ENCODE measurements around the gene CLASP1. TPM values are rescaled to one million over a fixed set of nuclear protein-coding genes. Genes with fewer than 3 reads are reported as not detected.

The CLASP1 gene
- total and polyA plus RNA-seq, 2 of the 8 experiments (the other 6 are each of a cell fraction or from before 2014, with no cell fraction given) = 7.3 to 53.9 TPM

DNA sequence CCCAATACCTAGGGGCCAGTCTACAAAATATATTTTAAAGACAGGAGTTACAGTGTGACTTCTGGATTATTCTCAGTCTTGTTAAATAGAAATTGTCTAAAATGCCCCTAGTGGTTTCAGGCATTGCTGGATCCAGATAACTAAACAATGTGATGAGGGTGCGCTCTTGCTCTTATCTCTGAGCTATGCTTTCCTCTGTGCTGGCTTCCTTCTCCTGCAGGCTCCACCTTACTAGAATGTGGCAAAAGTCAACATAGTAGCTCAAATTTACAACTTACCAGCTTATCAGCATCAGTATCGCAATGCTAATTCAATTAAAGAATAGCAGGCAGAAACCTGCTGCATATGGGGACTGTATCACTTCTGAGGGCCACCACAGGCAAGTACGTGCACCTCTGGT is 179.9 kb downstream of the CLASP1 start:
- no peak overlapping the region for H2BK5ac ChIP-seq (ENCODE audit: low read depth, low read length)
- no peaks in the 10 kb centered on the region for H3K27me3 ChIP-seq (replicated peaks in 1 of 4; ENCODE audit: control insufficient read depth in 3 of 4, extremely low read depth in 1 of 4, insufficient read depth in 3 of 4, low read length in 3 of 4)
- H3K9ac ChIP-seq (replicated peaks in 1 of 4; ENCODE audit: extremely low read depth in 1 of 4, low read depth in 3 of 4, low read length in 3 of 4) = no peak overlapping the region; a peak in 1 of 7 replicates
- CTCF ChIA-PET (ENCODE audit: partially characterized antibody) = interaction anchor here (0.7 to 3.4 kb wide), 6 partner anchors 11 to 439 kb away, joined by 3 to 17 read pairs (median 6); no protein-coding TSS in a partner anchor
- POLR2A ChIA-PET (ENCODE audit: partially characterized antibody) = interaction anchor here (1.5 kb wide), 1 partner anchor 62 kb away, joined by 3 read pairs; the partner anchor contains the start of gene RNU4ATAC
- no peak overlapping the region for H3K56ac ChIP-seq (replicated peaks; ENCODE audit: insufficient read length, low read depth, low read length)
- H3K14ac ChIP-seq (ENCODE audit: insufficient read length) = no peak overlapping the region
- H3K23ac ChIP-seq (ENCODE audit: insufficient read length) = no peak overlapping the region
- H3K4ac ChIP-seq (replicated peaks; ENCODE audit: insufficient read length, low read depth, low read length) = no peak overlapping the region
- no peak overlapping the region for H2AFZ ChIP-seq (ENCODE audit: low read length)
- no peak for TF ChIP-seq GABPA (IDR thresholded peaks at IDR 0.05; ENCODE audit: borderline replicate concordance, insufficient read depth, low read length)
- no peak for TF ChIP-seq CBX5 (IDR thresholded peaks at IDR 0.05; ENCODE audit: low read depth, low read length)
- TF ChIP-seq E2F6 (IDR thresholded peaks at IDR 0.05) = no peak
- TF ChIP-seq POLR2AphosphoS5 (IDR thresholded peaks at IDR 0.05; ENCODE audit: low read depth, low read length) = no peak
- no peak for TF ChIP-seq CEBPB (IDR thresholded peaks at IDR 0.05; ENCODE audit: low read depth, low read length)
- no peak for TF ChIP-seq SIX5 (IDR thresholded peaks at IDR 0.05; ENCODE audit: low read depth, low read length)
- TF ChIP-seq GTF2F1 (IDR thresholded peaks at IDR 0.05; ENCODE audit: borderline replicate concordance, low read depth, low read length) = no peak
- no peak overlapping the region for H2BK120ac ChIP-seq (replicated peaks; ENCODE audit: low read depth, low read length)
- H2BK12ac ChIP-seq (ENCODE audit: low read depth, low read length) = no peak overlapping the region
- no peak overlapping the region for H2AK5ac ChIP-seq (ENCODE audit: low read depth, low read length)
- WGBS, 2 experiments (ENCODE audit: extremely low coverage in 1 of 2, insufficient coverage in 1 of 2, insufficient read length in 1 of 2, insufficient replicate concordance in 2 of 2, low coverage in 1 of 2, low lambda C conversion rate in 2 of 2, missing lambda C conversion rate in 1 of 2) = 97% methylated on average over 3 of the region's 3 CpGs; no CpG with 5 or more reads in 1 of the 2 experiments
- H3K4me3 ChIP-seq (ENCODE audit: extremely low read depth in 1 of 4, insufficient read depth in 2 of 4, low read depth in 3 of 4, low read length in 4 of 4) = no peak overlapping the region
- H3K23me2 ChIP-seq (ENCODE audit: low read depth, low read length) = no peaks in the 10 kb centered on the region
- peaks cover 0 to 12% of the 10 kb centered on the region in 2 experiments; a peak in 1 of 4 replicates for H3K79me2 ChIP-seq (ENCODE audit: control insufficient read depth in 1 of 2, insufficient read depth in 2 of 2, low read length in 2 of 2)
- no peak overlapping the region for H3K27ac ChIP-seq (ENCODE audit: low read depth, low read length)
- no peaks in the 10 kb centered on the region for H3K79me1 ChIP-seq (ENCODE audit: low read depth, low read length)
- no peak overlapping the region for H4K5ac ChIP-seq (ENCODE audit: insufficient read length, low read depth, low read length)
- peaks cover 0 to 4% (median 3%) of the 10 kb centered on the region in 4 experiments; a peak in 3 of 7 replicates for H3K4me1 ChIP-seq (replicated peaks in 1 of 4; ENCODE audit: control insufficient read depth in 3 of 4, insufficient read depth in 4 of 4, low read length in 3 of 4)
- no peak overlapping the region for H4K91ac ChIP-seq (replicated peaks; ENCODE audit: insufficient read length, low read length)
- no peak overlapping the region for H3K4me2 ChIP-seq (ENCODE audit: insufficient read depth in 1 of 2, low read depth in 2 of 2, low read length in 2 of 2)
- H3K36me3 ChIP-seq (ENCODE audit: control insufficient read depth in 2 of 4, insufficient read depth in 4 of 4, low read length in 3 of 4) = peaks cover 0 to 15% (median 14%) of the 10 kb centered on the region in 4 experiments; a peak in 6 of 8 replicates
- FAIRE-seq = no peak
- DNase-seq (ENCODE audit: low read depth in 1 of 2, low spot score in 2 of 2) = no peak
- H3K9me3 ChIP-seq (ENCODE audit: insufficient read depth in 2 of 2, low read depth in 1 of 2, low read length in 1 of 2) = no peaks in the 10 kb centered on the region
- H3K18ac ChIP-seq (ENCODE audit: extremely low read depth, low read length) = no peak overlapping the region
- H4K8ac ChIP-seq (ENCODE audit: extremely low read depth, insufficient read depth, low read length) = no peak overlapping the region
- no peak overlapping the region for H2BK20ac ChIP-seq (ENCODE audit: low read length)
- no peaks in the 10 kb centered on the region for H4K20me1 ChIP-seq (replicated peaks in 1 of 2; ENCODE audit: control insufficient read depth in 1 of 2, insufficient read depth in 2 of 2, low read length in 2 of 2)
- no peak overlapping the region for H2BK15ac ChIP-seq (ENCODE audit: low read length)

Measured in H1 (cell line).